Thoracic aorta (tissue), 2 donors: ENCODE measurements around the gene MCTP2. TPM values are rescaled to one million over a fixed set of nuclear protein-coding genes. Genes with fewer than 3 reads are reported as not detected.

Experiments
- ATAC-seq: fragments of 150-250 bp; one replicate; pipeline ENCODE4 v1.8.0; 2017; ENCODE audit warnings: low read depth; ENCODE audit not compliant: insufficient number of reproducible peaks, low FRiP score
- DNase-seq: peaks from one replicate; pipeline ENCODE4 v3.0.0-alpha.2; 2020; ENCODE audit warnings: low spot score
- H3K27ac ChIP-seq, 2 donors: fragments of 200-600 bp; sonication (generic); 1 replicate in 1 of 2; 2 replicates in 1 of 2; pipeline ENCODE4 v1.5.1; 2016; ENCODE audit warnings: mild to moderate bottlenecking in 2 of 2, moderate library complexity in 2 of 2
- H3K27me3 ChIP-seq: fragments of 200-600 bp; sonication (generic); replicated peaks from 2 replicates; pipeline ENCODE4 v1.6.0; 2016; ENCODE audit warnings: mild to moderate bottlenecking; ENCODE audit not compliant: insufficient read depth
- H3K36me3 ChIP-seq: fragments of 200-600 bp; sonication (generic); one replicate; pipeline ENCODE4 v1.5.1; 2016
- H3K4me1 ChIP-seq, 2 donors: fragments of 200-600 bp; sonication (generic); 1 replicate in 1 of 2; 2 replicates in 1 of 2; pipeline versions ENCODE4 v1.5.1 to v1.6.0; 2016; ENCODE audit warnings: low read depth in 2 of 2, mild to moderate bottlenecking in 1 of 2; ENCODE audit not compliant: control insufficient read depth in 1 of 2
- H3K4me3 ChIP-seq: fragments of 200-600 bp; sonication (generic); 2 replicates; pipeline ENCODE4 v1.5.1; 2016; ENCODE audit warnings: mild to moderate bottlenecking
- H3K9me3 ChIP-seq: fragments of 200-600 bp; sonication (generic); 2 replicates; pipeline ENCODE4 v1.5.1; 2016
- total RNA-seq, 2 donors: library from RNA; depleted of rRNA; stranded (reverse); fragments of >200 nt; gene quantifications; one replicate each; pipeline versions ENCODE4 v1.1.0 to v1.2.3, GENCODE V29; 2016
- TF ChIP-seq, protein P1 (sequence below): fragments of 200-600 bp; sonication (generic); IDR thresholded peaks from one replicate; pipeline ENCODE4 v1.5.1; 2019; ENCODE audit warnings: antibody characterized with exemption

MCTP2 gene
- total RNA-seq, 2 donors from 2014 or later: 15.7 to 16.6 TPM

DNA sequence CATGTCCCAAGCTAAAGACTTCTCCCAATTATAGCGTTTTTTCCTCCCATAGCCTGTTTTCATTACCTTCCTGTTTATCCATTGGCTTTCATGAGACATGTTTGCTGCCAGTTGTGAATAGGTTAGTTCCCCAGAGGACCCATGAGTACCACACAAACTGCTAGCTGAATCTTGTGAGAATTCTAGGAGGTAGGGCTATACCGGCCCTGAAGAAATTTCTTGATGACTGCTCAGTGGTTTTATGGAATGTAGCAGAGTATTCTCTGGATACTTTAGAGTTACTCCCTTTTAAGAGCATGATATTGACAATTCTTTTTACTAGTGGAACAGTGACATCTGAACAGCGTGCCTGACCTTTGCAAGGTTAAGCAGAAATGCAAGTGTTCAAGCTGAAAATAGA is 210.4 kb downstream of the MCTP2 start:
- H3K4me1 ChIP-seq: no peaks in the 10 kb centered on the region
- DNase-seq (no peak), ATAC-seq (no peak)
- H3K27me3 ChIP-seq: no peaks in the 10 kb centered on the region
- no peak overlapping the region for H3K27ac ChIP-seq
- H3K4me3 ChIP-seq: no peak overlapping the region
- no peaks in the 10 kb centered on the region for H3K9me3 ChIP-seq
- H3K36me3 ChIP-seq: no peaks in the 10 kb centered on the region
- TF ChIP-seq, protein P1, sequence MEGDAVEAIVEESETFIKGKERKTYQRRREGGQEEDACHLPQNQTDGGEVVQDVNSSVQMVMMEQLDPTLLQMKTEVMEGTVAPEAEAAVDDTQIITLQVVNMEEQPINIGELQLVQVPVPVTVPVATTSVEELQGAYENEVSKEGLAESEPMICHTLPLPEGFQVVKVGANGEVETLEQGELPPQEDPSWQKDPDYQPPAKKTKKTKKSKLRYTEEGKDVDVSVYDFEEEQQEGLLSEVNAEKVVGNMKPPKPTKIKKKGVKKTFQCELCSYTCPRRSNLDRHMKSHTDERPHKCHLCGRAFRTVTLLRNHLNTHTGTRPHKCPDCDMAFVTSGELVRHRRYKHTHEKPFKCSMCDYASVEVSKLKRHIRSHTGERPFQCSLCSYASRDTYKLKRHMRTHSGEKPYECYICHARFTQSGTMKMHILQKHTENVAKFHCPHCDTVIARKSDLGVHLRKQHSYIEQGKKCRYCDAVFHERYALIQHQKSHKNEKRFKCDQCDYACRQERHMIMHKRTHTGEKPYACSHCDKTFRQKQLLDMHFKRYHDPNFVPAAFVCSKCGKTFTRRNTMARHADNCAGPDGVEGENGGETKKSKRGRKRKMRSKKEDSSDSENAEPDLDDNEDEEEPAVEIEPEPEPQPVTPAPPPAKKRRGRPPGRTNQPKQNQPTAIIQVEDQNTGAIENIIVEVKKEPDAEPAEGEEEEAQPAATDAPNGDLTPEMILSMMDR: no peak

GRCh38 chr15:94442480-94442879 is 211.1 kb downstream of the MCTP2 start:
- no peaks in the 10 kb centered on the region for H3K36me3 ChIP-seq
- TF ChIP-seq, protein P1: no peak
- no peak overlapping the region for H3K4me3 ChIP-seq
- DNase-seq: no peak
- no peaks in the 10 kb centered on the region for H3K9me3 ChIP-seq
- H3K27me3 ChIP-seq: no peaks in the 10 kb centered on the region
- no peak overlapping the region for H3K27ac ChIP-seq
- H3K4me1 ChIP-seq: no peaks in the 10 kb centered on the region
- no peak for ATAC-seq

DNA sequence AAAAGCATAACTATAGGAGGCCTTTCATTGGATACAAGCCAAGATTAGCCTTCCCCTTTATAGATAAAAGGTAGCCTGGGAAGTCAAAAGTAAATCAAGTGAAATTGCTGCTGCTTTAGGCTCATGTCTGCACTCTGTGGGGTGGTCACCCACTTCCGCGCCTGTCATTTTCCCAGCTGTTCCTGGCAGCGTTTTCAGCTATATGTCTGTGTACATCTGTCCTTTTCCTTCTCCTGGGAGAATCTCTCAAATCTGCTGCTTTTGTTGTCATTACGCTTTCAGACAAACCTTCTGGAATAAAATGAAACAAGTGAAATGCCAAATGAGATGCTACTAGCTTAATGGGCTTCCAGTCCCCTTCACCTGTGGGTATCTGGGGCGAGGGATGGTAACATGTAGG is 211.8 kb downstream of the MCTP2 start:
- Histone ChIP-seq H3K4me1 (no peaks in the 10 kb centered on the region), H3K9me3 (no peaks in the 10 kb centered on the region), H3K27me3 (no peaks in the 10 kb centered on the region), H3K36me3 (no peaks in the 10 kb centered on the region), H3K27ac (no peak overlapping the region), H3K4me3 (no peak overlapping the region)
- no peak for ATAC-seq
- DNase-seq: no peak
- TF ChIP-seq, protein P1: no peak

DNA sequence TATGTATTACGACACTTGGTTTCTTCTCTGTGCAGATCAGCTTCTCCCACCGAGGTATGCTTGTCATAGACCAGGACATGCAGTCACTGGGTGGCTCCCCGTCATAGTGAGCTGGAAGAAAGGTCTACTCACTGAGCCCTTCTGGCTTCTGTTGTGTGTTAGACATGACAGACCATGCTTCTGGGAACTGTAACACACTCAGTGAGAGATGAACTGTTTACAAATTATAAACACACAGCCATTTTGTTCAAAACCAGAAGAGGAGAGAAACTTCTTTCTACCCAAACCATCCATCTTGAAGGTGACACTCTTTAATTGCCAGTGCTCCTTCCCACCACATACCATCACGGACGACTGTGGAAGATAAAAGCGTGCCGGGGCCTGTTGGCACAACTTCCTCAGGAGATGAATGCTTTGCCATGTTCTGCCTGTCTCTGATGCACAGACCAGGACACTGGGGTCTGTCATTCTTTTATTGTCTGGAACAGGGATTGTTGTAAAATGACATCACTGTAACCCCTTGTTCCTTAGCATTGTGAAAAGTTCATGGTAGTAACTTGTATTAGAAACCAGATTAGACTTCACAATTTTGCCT is 214.3 kb downstream of the MCTP2 start:
- Histone ChIP-seq H3K4me3 (no peak overlapping the region), H3K27me3 (no peaks in the 10 kb centered on the region), H3K36me3 (no peaks in the 10 kb centered on the region), H3K9me3 (no peaks in the 10 kb centered on the region), H3K27ac (no peak overlapping the region), H3K4me1 (no peaks in the 10 kb centered on the region)
- ATAC-seq (no peak), DNase-seq (no peak)
- TF ChIP-seq, protein P1: no peak

DNA sequence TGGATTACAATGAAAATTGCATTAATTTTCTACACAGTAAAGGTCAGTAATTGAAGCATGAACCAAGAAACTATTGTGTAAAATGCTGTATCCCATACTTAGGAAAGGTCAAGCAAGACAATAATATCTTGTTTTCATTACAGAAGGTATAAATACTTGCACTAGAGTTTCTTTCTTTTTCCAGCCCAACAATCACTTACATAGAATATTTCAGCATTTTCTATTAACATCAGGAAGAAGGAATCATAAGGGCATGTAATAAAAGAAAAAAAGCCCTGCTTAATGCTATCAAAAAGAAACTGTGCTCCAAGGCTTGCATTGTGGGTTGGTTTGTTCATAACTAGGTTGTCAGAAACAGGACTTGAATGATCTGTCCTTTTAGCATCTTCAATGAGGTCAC is 215.1 kb downstream of the MCTP2 start:
- H3K36me3 ChIP-seq: no peaks in the 10 kb centered on the region
- no peak overlapping the region for H3K27ac ChIP-seq
- ATAC-seq (no peak), DNase-seq (no peak)
- H3K9me3 ChIP-seq: no peaks in the 10 kb centered on the region
- no peak overlapping the region for H3K4me3 ChIP-seq
- H3K27me3 ChIP-seq: no peaks in the 10 kb centered on the region
- no peaks in the 10 kb centered on the region for H3K4me1 ChIP-seq
- TF ChIP-seq, protein P1: no peak
